ENCODE data around the gene STX16. TPM values are rescaled to one million over a fixed set of nuclear protein-coding genes. Genes with fewer than 3 reads are reported as not detected.
"Not testable (repeated sequence)": the region's sequence is repeated elsewhere in the genome, so short reads cannot be mapped to it uniquely, and the experiment has no call there.

Gene STX16
- total RNA-seq, 1 experiment from 2014 or later = 41.9 TPM

DNA sequence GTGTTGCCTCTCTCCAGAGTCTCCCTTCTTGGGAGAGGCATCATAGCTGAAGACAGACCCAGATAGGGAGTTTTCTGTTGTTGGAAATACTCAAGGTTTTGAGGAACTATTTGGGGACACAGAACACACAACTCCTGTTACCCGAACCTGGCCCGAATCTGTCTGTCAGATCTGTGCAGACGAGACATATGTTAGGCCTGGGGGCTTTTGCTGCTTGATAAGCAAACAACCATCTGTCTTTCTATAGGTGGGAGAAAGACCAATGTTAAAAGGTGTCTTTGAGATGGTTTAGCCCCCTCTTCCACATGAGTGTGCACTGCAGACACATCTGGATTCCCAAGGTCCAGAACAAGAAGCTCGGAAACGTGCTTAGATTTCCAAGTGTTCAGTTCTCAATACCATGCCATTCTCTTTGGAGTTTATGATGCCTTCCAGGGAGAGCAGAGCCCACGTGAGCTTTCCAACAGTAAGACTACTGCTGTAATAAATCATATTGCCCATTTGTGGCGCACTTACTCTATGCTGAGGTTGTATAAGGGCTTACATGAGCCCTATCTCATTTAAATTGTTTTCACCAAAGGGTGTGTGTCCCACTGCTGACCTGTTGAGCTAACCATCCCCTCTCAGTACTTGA lies 3.8 kb upstream of the STX16 start:
- Histone ChIP-seq H3K4me3 (ENCODE audit: low read depth in 2 of 2, low read length in 2 of 2) (no peak overlapping the region), H3K9me3 (ENCODE audit: control insufficient read depth, insufficient read depth, low read depth, low read length) (no peaks in the 10 kb centered on the region), H3K36me3 (ENCODE audit: control insufficient read depth, insufficient read depth, low read length) (no peaks in the 10 kb centered on the region; the same call in 1 of the 2 replicates), H3K27ac (ENCODE audit: low read length) (no peak overlapping the region), H3K4me1 (ENCODE audit: control insufficient read depth, insufficient read depth, low read length) (0 out of 2 replicates have a peak, but pooled peaks cover 2% of the 10 kb centered on the region), H3K27me3 (ENCODE audit: control insufficient read depth, insufficient read depth, low read length) (no peaks in the 10 kb centered on the region)
- BruUV-seq (replicated peaks) = no TSS peak
- CTCF ChIA-PET = no interaction called here
- in situ Hi-C loops (cut with HindIII; ENCODE audit: low pct_unique_long_range_greater_than_20kb, low sequenced_read_pairs) (no loop called here), intact Hi-C loops (cut with micrococcal nuclease; ENCODE audit: unreplicated experiment) (loop anchor here (5.0 kb wide), 1 partner anchor 410 kb away; no protein-coding TSS in a partner anchor)
- POLR2A ChIA-PET = no interaction called here
- TF ChIP-seq, protein P1, sequence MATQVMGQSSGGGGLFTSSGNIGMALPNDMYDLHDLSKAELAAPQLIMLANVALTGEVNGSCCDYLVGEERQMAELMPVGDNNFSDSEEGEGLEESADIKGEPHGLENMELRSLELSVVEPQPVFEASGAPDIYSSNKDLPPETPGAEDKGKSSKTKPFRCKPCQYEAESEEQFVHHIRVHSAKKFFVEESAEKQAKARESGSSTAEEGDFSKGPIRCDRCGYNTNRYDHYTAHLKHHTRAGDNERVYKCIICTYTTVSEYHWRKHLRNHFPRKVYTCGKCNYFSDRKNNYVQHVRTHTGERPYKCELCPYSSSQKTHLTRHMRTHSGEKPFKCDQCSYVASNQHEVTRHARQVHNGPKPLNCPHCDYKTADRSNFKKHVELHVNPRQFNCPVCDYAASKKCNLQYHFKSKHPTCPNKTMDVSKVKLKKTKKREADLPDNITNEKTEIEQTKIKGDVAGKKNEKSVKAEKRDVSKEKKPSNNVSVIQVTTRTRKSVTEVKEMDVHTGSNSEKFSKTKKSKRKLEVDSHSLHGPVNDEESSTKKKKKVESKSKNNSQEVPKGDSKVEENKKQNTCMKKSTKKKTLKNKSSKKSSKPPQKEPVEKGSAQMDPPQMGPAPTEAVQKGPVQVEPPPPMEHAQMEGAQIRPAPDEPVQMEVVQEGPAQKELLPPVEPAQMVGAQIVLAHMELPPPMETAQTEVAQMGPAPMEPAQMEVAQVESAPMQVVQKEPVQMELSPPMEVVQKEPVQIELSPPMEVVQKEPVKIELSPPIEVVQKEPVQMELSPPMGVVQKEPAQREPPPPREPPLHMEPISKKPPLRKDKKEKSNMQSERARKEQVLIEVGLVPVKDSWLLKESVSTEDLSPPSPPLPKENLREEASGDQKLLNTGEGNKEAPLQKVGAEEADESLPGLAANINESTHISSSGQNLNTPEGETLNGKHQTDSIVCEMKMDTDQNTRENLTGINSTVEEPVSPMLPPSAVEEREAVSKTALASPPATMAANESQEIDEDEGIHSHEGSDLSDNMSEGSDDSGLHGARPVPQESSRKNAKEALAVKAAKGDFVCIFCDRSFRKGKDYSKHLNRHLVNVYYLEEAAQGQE (IDR thresholded peaks at IDR 0.05; ENCODE audit: insufficient read depth in 1 of 2, low read depth in 2 of 2, low read length in 1 of 2) = no peak
- TF ChIP-seq TCF7L2 (IDR thresholded peaks at IDR 0.05; ENCODE audit: low read depth, low read length) (no peak), POLR2AphosphoS5 (IDR thresholded peaks at IDR 0.05; ENCODE audit: low read depth, low read length) (no peak)
- TF ChIP-seq, protein P2, sequence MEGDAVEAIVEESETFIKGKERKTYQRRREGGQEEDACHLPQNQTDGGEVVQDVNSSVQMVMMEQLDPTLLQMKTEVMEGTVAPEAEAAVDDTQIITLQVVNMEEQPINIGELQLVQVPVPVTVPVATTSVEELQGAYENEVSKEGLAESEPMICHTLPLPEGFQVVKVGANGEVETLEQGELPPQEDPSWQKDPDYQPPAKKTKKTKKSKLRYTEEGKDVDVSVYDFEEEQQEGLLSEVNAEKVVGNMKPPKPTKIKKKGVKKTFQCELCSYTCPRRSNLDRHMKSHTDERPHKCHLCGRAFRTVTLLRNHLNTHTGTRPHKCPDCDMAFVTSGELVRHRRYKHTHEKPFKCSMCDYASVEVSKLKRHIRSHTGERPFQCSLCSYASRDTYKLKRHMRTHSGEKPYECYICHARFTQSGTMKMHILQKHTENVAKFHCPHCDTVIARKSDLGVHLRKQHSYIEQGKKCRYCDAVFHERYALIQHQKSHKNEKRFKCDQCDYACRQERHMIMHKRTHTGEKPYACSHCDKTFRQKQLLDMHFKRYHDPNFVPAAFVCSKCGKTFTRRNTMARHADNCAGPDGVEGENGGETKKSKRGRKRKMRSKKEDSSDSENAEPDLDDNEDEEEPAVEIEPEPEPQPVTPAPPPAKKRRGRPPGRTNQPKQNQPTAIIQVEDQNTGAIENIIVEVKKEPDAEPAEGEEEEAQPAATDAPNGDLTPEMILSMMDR (IDR thresholded peaks at IDR 0.05) = no peak
- DNase-seq (ENCODE audit: low read depth, low spot score) (no peak), ATAC-seq (no peak)

DNA sequence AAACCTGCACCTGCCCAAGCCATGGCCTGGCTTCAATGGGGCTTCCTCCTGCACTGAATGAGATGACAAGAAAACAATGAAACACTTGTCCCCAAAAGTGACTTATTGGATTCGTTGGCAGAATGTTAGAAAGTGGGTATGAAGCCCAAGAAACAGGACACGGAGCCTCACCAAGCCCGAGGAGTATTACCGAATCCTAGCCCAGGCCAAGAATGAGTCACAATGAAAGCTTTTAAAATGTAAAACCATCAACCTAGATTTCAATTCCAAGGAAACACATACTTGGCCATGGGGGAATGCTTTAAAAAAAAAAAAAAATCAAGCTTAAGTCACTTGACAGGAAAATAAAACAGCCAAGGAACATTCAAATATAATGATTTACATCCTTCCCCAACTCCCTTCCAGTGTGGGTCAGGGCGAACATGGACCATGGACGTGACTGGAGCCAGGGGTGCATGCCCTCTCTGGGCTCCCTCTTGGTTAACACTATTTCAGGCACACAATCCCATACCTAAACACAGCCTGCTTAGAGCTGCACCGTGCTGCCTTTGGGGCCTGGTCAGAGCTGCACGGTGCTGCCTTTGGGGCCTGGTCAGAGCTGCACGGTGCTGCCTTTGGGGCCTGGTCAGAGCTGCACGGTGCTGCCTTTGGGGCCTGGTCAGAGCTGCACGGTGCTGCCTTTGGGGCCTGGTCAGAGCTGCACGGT lies 3.1 kb upstream of the STX16 start:
- no peak overlapping the region for H3K27ac ChIP-seq (ENCODE audit: low read length)
- H3K9me3 ChIP-seq (ENCODE audit: control insufficient read depth, insufficient read depth, low read depth, low read length) = no peaks in the 10 kb centered on the region
- no peaks in the 10 kb centered on the region for H3K27me3 ChIP-seq (ENCODE audit: control insufficient read depth, insufficient read depth, low read length)
- H3K36me3 ChIP-seq (ENCODE audit: control insufficient read depth, insufficient read depth, low read length) = peaks cover 2% of the 10 kb centered on the region; the same call in 1 of the 2 replicates
- intact Hi-C loops (cut with micrococcal nuclease; ENCODE audit: unreplicated experiment) = loop anchor here (5.0 kb wide), 1 partner anchor 411 kb away; no protein-coding TSS in a partner anchor
- CTCF ChIA-PET = no interaction called here
- in situ Hi-C loops (cut with HindIII; ENCODE audit: low pct_unique_long_range_greater_than_20kb, low sequenced_read_pairs) = no loop called here
- H3K4me3 ChIP-seq (ENCODE audit: low read depth in 2 of 2, low read length in 2 of 2) = no peak overlapping the region
- POLR2A ChIA-PET = no interaction called here
- TF ChIP-seq, protein P1 (IDR thresholded peaks at IDR 0.05; ENCODE audit: insufficient read depth in 1 of 2, low read depth in 2 of 2, low read length in 1 of 2) = no peak
- TF ChIP-seq SIN3A (IDR thresholded peaks at IDR 0.05; ENCODE audit: borderline replicate concordance, insufficient read depth, low read depth, low read length) (no peak), POLR2AphosphoS5 (IDR thresholded peaks at IDR 0.05; ENCODE audit: low read depth, low read length) (no peak), TCF7L2 (IDR thresholded peaks at IDR 0.05; ENCODE audit: low read depth, low read length) (no peak)
- TF ChIP-seq, protein P2 (IDR thresholded peaks at IDR 0.05) = no peak
- no peak for DNase-seq (ENCODE audit: low read depth, low spot score)
- H3K4me1 ChIP-seq (ENCODE audit: control insufficient read depth, insufficient read depth, low read length) = peaks cover 3% of the 10 kb centered on the region; the same call in 1 of the 2 replicates
- no TSS peak for BruUV-seq (replicated peaks)
- no peak for ATAC-seq

DNA sequence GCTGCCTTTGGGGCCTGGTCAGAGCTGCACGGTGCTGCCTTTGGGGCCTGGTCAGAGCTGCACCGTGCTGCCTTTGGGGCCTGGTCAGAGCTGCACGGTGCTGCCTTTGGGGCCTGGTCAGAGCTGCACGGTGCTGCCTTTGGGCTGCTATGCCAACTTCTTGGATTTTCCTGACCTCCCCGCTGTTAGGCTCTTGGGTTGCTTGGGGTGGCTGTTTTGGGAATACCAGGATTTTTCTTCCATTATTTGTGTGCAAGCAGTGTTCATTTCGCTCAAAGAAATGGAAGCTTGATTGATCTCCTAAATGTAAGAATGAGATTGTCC lies 2.6 kb upstream of the STX16 start:
- intact Hi-C loops (cut with micrococcal nuclease; ENCODE audit: unreplicated experiment) = loop anchor here (5.0 kb wide), 1 partner anchor 411 kb away; no protein-coding TSS in a partner anchor
- BruUV-seq (replicated peaks); ATAC-seq; H3K4me1 ChIP-seq (ENCODE audit: control insufficient read depth, insufficient read depth, low read length); POLR2A ChIA-PET; H3K4me3 ChIP-seq (ENCODE audit: low read depth in 2 of 2, low read length in 2 of 2); DNase-seq (ENCODE audit: low read depth, low spot score); H3K27me3 ChIP-seq (ENCODE audit: control insufficient read depth, insufficient read depth, low read length); CTCF ChIA-PET; H3K9me3 ChIP-seq (ENCODE audit: control insufficient read depth, insufficient read depth, low read depth, low read length); H3K27ac ChIP-seq (ENCODE audit: low read length); in situ Hi-C loops (cut with HindIII; ENCODE audit: low pct_unique_long_range_greater_than_20kb, low sequenced_read_pairs); H3K36me3 ChIP-seq (ENCODE audit: control insufficient read depth, insufficient read depth, low read length): not testable (repeated sequence)
